ENCODE results near the gene REC8. TPM values are rescaled to one million over a fixed set of nuclear protein-coding genes. Genes with fewer than 3 reads are reported as not detected.

The REC8 gene
- total and polyA plus RNA-seq, 2 of the 13 experiments (the other 11 are each of a cell fraction or from before 2014, with no cell fraction given): 3.4 to 14.7 TPM

DNA sequence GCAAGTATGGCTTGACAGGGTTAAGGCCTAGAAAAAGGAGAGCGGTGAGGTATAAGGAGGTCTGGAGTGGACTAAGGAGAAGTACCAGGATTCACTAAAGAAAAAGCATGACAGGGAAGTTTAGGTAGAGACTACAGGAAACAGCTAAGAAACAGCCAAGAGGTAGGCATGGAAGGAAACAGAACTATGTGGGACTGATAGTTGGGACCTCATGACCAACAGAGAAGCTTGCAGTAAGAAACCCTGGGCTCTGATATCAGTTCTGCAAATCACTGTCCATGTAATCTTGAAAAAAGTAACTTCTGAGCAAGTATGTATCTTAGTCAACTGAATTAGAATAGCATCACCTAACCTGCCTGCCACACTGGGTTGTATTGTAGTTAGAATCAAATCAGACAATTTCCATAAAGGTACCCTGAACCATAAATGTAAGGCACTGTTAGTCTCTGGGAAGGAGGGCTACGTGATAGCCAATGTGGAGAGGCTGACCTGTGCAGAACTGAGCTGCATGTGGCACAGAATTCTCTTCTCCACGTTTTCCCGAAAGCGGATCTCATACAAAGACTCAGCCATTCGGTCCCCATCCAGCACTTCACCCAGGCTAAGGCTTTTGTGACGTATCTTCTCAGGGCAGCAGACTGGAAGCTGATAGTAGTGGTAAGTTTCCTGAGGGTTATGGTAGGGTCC, 22.4 kb downstream of the REC8 start (continued):
- TF ChIP-seq, protein P1, sequence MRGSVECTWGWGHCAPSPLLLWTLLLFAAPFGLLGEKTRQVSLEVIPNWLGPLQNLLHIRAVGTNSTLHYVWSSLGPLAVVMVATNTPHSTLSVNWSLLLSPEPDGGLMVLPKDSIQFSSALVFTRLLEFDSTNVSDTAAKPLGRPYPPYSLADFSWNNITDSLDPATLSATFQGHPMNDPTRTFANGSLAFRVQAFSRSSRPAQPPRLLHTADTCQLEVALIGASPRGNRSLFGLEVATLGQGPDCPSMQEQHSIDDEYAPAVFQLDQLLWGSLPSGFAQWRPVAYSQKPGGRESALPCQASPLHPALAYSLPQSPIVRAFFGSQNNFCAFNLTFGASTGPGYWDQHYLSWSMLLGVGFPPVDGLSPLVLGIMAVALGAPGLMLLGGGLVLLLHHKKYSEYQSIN (CRISPR knock-in tag; IDR thresholded peaks at IDR 0.05; ENCODE audit: borderline replicate concordance): no peak
- TF ChIP-seq RBFOX2 (IDR thresholded peaks at IDR 0.05; ENCODE audit: low read depth, low read length) (no peak), POLR2A (IDR thresholded peaks at IDR 0.05; ENCODE audit: insufficient read depth in 1 of 2, low read depth in 2 of 2, low read length in 2 of 2) (peak in 1 of 2 experiments; percentile 38; a peak in 1 of 4 replicates), ZBTB7B (CRISPR knock-in tag; IDR thresholded peaks at IDR 0.05) (no peak), RBM39 (IDR thresholded peaks at IDR 0.05; ENCODE audit: low read depth, low read length, poor library complexity, severe bottlenecking) (no peak), ZNF12 (CRISPR knock-in tag; IDR thresholded peaks at IDR 0.05) (no peak), PRPF4 (IDR thresholded peaks at IDR 0.05; ENCODE audit: low read depth, low read length, poor library complexity, severe bottlenecking) (peak; percentile 33), AKAP8 (CRISPR knock-in tag; IDR thresholded peaks at IDR 0.05) (no peak), ZNF619 (CRISPR knock-in tag; IDR thresholded peaks at IDR 0.05) (no peak), ZNF597 (CRISPR knock-in tag; IDR thresholded peaks at IDR 0.05) (no peak), HNRNPH1 (optimal IDR thresholded peaks at IDR 0.05; ENCODE audit: low read depth, low read length) (peak; percentile 18), ATF6 (CRISPR knock-in tag; conservative IDR thresholded peaks at IDR 0.05) (no peak), ZBTB20 (CRISPR knock-in tag; IDR thresholded peaks at IDR 0.05; ENCODE audit: borderline replicate concordance, low read depth) (no peak)
- TF ChIP-seq, protein P2, sequence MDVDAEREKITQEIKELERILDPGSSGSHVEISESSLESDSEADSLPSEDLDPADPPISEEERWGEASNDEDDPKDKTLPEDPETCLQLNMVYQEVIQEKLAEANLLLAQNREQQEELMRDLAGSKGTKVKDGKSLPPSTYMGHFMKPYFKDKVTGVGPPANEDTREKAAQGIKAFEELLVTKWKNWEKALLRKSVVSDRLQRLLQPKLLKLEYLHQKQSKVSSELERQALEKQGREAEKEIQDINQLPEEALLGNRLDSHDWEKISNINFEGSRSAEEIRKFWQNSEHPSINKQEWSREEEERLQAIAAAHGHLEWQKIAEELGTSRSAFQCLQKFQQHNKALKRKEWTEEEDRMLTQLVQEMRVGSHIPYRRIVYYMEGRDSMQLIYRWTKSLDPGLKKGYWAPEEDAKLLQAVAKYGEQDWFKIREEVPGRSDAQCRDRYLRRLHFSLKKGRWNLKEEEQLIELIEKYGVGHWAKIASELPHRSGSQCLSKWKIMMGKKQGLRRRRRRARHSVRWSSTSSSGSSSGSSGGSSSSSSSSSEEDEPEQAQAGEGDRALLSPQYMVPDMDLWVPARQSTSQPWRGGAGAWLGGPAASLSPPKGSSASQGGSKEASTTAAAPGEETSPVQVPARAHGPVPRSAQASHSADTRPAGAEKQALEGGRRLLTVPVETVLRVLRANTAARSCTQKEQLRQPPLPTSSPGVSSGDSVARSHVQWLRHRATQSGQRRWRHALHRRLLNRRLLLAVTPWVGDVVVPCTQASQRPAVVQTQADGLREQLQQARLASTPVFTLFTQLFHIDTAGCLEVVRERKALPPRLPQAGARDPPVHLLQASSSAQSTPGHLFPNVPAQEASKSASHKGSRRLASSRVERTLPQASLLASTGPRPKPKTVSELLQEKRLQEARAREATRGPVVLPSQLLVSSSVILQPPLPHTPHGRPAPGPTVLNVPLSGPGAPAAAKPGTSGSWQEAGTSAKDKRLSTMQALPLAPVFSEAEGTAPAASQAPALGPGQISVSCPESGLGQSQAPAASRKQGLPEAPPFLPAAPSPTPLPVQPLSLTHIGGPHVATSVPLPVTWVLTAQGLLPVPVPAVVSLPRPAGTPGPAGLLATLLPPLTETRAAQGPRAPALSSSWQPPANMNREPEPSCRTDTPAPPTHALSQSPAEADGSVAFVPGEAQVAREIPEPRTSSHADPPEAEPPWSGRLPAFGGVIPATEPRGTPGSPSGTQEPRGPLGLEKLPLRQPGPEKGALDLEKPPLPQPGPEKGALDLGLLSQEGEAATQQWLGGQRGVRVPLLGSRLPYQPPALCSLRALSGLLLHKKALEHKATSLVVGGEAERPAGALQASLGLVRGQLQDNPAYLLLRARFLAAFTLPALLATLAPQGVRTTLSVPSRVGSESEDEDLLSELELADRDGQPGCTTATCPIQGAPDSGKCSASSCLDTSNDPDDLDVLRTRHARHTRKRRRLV (CRISPR knock-in tag; IDR thresholded peaks at IDR 0.05): no peak
- TF ChIP-seq, protein P3, sequence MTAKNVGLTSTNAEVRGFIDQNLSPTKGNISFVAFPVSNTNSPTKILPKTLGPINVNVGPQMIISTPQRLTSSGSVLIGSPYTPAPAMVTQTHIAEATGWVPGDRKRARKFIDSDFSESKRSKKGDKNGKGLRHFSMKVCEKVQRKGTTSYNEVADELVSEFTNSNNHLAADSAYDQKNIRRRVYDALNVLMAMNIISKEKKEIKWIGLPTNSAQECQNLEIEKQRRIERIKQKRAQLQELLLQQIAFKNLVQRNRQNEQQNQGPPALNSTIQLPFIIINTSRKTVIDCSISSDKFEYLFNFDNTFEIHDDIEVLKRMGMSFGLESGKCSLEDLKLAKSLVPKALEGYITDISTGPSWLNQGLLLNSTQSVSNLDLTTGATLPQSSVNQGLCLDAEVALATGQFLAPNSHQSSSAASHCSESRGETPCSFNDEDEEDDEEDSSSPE (CRISPR knock-in tag; IDR thresholded peaks at IDR 0.05): no peak

Measured in HepG2 (cell line).